Activated CD4-positive, alpha-beta T cell treated with anti-CD3 and anti-CD28 coated beads for 36 hours (primary cell): ENCODE measurements around the gene KDM4C. TPM values are rescaled to one million over a fixed set of nuclear protein-coding genes. Genes with fewer than 3 reads are reported as not detected.

Experiments
- ATAC-seq: fragments of 200-7000 bp; cut with Tn5 transposase; one replicate; pipeline ENCODE4 v1.10.0; 2021; ENCODE audit warnings: mild to moderate bottlenecking, moderate library complexity
- CTCF ChIA-PET: fragments of 350-600 bp; sonication (Branson Sonifier 250); formaldehyde crosslinking; loops from one replicate; lab custom pipeline; 2021; ENCODE audit warnings: antibody characterized with exemption; lab: Charles Lee
- POLR2A ChIA-PET: fragments of 350-600 bp; sonication (Branson Sonifier 250); formaldehyde crosslinking; loops from one replicate; lab custom pipeline; 2021; ENCODE audit warnings: antibody characterized with exemption, inconsistent platforms; lab: Charles Lee
- DNase-seq: peaks from one replicate; pipeline ENCODE4 v3.0.0-alpha.2; 2020
- H3K27ac Mint-ChIP-seq: one replicate; pipeline ENCODE4 v1.8.0; 2021; ENCODE audit warnings: mixed read lengths
- H3K27me3 Mint-ChIP-seq: one replicate; pipeline ENCODE4 v1.8.0; 2021; ENCODE audit warnings: mixed read lengths
- H3K36me3 Mint-ChIP-seq: one replicate; pipeline ENCODE4 v1.8.0; 2021; ENCODE audit warnings: low read depth, mixed read lengths
- H3K4me1 Mint-ChIP-seq: one replicate; pipeline ENCODE4 v1.8.0; 2021; ENCODE audit warnings: mixed read lengths
- H3K4me3 Mint-ChIP-seq: one replicate; pipeline ENCODE4 v1.8.0; 2021; ENCODE audit warnings: mild to moderate bottlenecking, moderate library complexity, mixed read lengths
- H3K9me3 Mint-ChIP-seq: one replicate; pipeline ENCODE4 v1.8.0; 2021; ENCODE audit warnings: low read depth, mixed read lengths
- intact Hi-C, 2 experiments: fragments of 100-400 bp; cut with DNase I in 1 of 2; cut with micrococcal nuclease in 1 of 2; formaldehyde crosslinking; loops; one replicate each; pipeline versions ENCODE4 v1.14.2 to v1.15.1; 2022 to 2024; cut with DNase I, micrococcal nuclease
- total RNA-seq, 2 experiments: library from RNA; stranded (reverse); gene quantifications; one replicate each; pipeline ENCODE4 v1.2.3, GENCODE V29; 2021

Gene KDM4C
- total RNA-seq, 2 experiments from 2014 or later: 31.7 to 33.1 TPM

DNA sequence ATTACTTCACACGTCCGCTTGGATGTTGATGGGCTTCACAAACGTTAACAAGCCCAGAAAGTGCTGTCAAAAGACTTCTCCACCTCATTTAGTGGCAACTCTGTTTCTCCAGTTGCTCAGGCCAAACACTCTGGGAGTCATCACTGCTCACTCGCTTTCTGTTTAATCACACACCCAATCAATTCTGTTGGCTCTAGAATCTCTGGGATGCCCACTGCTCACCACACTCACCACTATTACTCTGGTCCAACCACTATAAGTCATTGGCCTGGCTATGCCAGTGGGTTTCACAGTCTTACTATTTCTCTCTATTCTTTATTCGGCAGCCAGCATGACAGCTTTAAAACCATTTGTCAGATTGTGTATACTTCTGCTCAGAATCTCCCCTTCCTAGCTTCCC, 163.5 kb downstream of the KDM4C start:
- no peak overlapping the region for H3K4me3 Mint-ChIP-seq
- H3K36me3 Mint-ChIP-seq: peaks cover 33% of the 10 kb centered on the region
- POLR2A ChIA-PET: no interaction called here
- H3K4me1 Mint-ChIP-seq: peaks cover 44% of the 10 kb centered on the region
- H3K27me3 Mint-ChIP-seq: no peaks in the 10 kb centered on the region
- intact Hi-C loops: no loop called here
- no peak for ATAC-seq
- H3K9me3 Mint-ChIP-seq: peaks cover 5% of the 10 kb centered on the region
- no peak for DNase-seq
- CTCF ChIA-PET: interaction anchor here (0.6 kb wide), 1 partner anchor 1233 kb away, joined by 3 read pairs; no protein-coding TSS in a partner anchor
- no peak overlapping the region for H3K27ac Mint-ChIP-seq

DNA sequence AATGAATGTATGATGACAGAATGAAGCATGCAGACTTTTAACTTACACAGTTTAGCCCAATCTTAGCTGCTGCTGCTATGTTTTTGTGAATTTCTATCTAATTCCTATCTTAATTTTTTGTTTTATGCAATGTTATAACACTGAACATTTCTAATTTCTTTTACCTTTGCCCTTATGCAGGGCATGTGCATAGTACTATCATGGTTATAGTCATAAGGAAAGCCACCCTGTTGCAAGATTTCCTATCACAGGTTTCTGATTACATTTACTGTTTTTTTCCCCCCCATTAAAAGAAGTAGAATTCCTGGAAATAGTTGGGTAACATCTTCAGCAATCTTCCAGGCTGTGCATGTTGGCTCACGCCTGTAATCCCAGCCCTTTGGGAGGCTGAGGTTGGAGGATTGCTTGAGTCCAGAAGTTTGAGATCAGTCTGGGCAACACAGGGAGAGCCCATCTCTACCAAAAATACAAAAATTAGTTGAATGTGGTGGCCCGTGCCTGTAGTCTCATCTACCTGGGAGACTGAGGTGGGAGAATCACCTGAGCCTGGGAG, 164.4 kb downstream of the KDM4C start:
- H3K27ac Mint-ChIP-seq: no peak overlapping the region
- H3K9me3 Mint-ChIP-seq: peaks cover 5% of the 10 kb centered on the region
- peaks cover 42% of the 10 kb centered on the region for H3K4me1 Mint-ChIP-seq
- peaks cover 32% of the 10 kb centered on the region for H3K36me3 Mint-ChIP-seq
- no peaks in the 10 kb centered on the region for H3K27me3 Mint-ChIP-seq
- intact Hi-C loops: no loop called here
- CTCF ChIA-PET: interaction anchor here (0.6 kb wide), 1 partner anchor 1234 kb away, joined by 3 read pairs; no protein-coding TSS in a partner anchor
- POLR2A ChIA-PET: no interaction called here
- no peak overlapping the region for H3K4me3 Mint-ChIP-seq
- ATAC-seq: no peak
- DNase-seq: no peak

DNA sequence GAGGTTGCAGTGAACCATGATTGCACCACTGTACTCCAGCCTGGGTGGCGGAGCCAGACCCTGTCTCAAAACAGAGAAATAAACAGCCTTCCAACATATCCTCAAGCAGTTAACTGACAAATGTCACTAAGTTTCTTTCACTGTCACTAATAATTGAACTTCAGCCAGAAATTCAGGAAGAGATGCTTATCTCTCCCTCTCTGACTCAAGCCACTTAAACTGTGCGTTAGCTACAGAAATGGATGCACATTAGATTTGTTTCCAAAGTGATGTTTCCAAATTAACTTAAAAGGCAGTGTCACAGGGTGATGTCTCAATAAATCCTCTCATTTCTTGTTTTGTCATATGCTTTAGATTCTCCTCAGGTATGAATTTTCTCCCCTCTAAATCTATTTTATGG, 164.9 kb downstream of the KDM4C start:
- CTCF ChIA-PET: no interaction called here
- H3K9me3 Mint-ChIP-seq: peaks cover under 1% of the 10 kb centered on the region
- intact Hi-C loops: loop anchor here in 1 of 2 experiments (1.0 kb wide), 1 partner anchor 19 kb away; no protein-coding TSS in a partner anchor
- peaks cover 31% of the 10 kb centered on the region for H3K36me3 Mint-ChIP-seq
- DNase-seq (no peak), ATAC-seq (no peak)
- no peaks in the 10 kb centered on the region for H3K27me3 Mint-ChIP-seq
- H3K27ac Mint-ChIP-seq: peak overlapping the region; percentile 27
- POLR2A ChIA-PET: no interaction called here
- H3K4me3 Mint-ChIP-seq: no peak overlapping the region
- peaks cover 38% of the 10 kb centered on the region for H3K4me1 Mint-ChIP-seq

DNA sequence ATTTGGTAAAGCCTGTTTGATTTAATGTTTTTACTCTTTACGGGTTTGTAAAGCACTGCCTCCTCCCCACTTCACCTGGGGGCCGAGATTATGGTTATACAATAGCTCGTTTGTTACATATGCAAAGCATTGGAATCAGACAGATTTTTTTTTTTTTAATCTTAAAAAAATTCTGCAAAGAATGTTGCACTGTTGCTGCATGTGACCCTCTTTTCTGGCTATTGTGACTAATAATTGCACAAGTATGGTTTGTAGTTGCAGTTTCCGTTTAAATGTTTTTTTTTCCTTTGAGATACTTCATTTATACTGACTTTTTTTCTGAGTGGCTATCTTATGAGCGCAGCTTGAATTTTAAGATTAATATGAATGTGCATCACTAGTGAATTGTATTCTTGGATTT, 165.3 kb downstream of the KDM4C start:
- H3K36me3 Mint-ChIP-seq: peaks cover 29% of the 10 kb centered on the region
- H3K9me3 Mint-ChIP-seq: no peaks in the 10 kb centered on the region
- H3K4me3 Mint-ChIP-seq: no peak overlapping the region
- H3K27me3 Mint-ChIP-seq: no peaks in the 10 kb centered on the region
- DNase-seq (no peak), ATAC-seq (peak; percentile 61)
- intact Hi-C loops: loop anchor here in 1 of 2 experiments (1.0 kb wide), 1 partner anchor 18 kb away; no protein-coding TSS in a partner anchor
- CTCF ChIA-PET: no interaction called here
- no peak overlapping the region for H3K27ac Mint-ChIP-seq
- H3K4me1 Mint-ChIP-seq: peaks cover 38% of the 10 kb centered on the region
- POLR2A ChIA-PET: no interaction called here

DNA sequence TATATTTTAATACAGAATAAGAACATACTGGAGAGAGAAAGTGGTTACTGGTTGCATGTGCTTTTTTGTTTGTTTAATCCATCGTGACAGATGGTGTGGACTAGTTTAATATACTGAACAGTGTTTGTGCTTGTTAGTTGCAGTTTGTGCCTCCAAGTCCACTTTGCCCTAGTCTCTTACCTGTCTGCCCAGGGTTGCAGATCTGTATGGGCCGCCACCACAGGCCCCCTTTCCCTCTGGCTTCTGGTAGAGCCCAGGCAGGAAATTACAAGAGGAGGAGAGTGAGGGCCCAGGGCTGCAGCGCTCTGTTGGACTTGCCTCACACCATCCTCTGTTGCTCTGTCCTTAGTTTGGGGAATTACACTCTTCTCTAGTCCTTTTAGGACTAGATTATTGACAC, 166.4 kb downstream of the KDM4C start:
- Mint-ChIP-seq H3K4me1 (peaks cover 38% of the 10 kb centered on the region), H3K27ac (no peak overlapping the region), H3K9me3 (no peaks in the 10 kb centered on the region), H3K36me3 (peaks cover 24% of the 10 kb centered on the region), H3K27me3 (no peaks in the 10 kb centered on the region), H3K4me3 (no peak overlapping the region)
- ChIA-PET CTCF (interaction anchor here (1.0 to 1.6 kb wide), 2 partner anchors 11 to 88 kb away, joined by 4 read pairs; no protein-coding TSS in a partner anchor), POLR2A (no interaction called here)
- DNase-seq: no peak
- intact Hi-C loops: no loop called here
- ATAC-seq: no peak

DNA sequence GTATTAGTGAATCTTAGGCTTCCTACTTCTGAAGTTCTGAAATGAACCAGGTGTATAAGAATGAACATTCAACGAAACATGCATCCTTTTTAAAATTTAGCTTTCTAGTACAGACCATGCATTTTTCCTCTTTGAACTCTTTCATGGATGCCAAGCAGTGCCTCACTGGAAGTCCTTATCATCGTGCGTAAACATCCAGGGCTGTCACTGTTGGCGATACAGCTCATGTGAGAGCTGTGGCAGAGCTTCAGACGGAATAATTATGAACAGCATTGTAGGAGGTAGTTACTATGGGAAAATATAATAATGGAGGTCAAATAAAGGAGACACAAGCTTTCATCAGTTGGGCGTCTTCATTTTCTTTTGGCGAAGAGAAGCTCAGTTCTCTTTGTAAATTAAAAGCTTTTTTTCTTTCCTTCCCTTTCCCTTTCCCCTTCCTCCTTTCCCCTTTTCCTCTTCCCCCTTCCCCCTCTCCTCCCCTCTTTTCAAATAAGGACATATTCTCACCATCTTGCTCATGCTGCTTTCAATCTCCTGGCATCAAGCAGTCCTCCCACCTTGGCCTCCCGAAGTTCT, 167.3 kb downstream of the KDM4C start:
- Mint-ChIP-seq H3K27ac (no peak overlapping the region), H3K36me3 (peaks cover 22% of the 10 kb centered on the region), H3K4me3 (no peak overlapping the region), H3K27me3 (no peaks in the 10 kb centered on the region), H3K4me1 (peaks cover 38% of the 10 kb centered on the region), H3K9me3 (no peaks in the 10 kb centered on the region)
- no peak for DNase-seq
- POLR2A ChIA-PET: no interaction called here
- no peak for ATAC-seq
- intact Hi-C loops: no loop called here
- CTCF ChIA-PET: interaction anchor here (0.6 to 1.6 kb wide), 2 partner anchors 10 to 203 kb away, joined by 3 to 4 read pairs; no protein-coding TSS in a partner anchor

DNA sequence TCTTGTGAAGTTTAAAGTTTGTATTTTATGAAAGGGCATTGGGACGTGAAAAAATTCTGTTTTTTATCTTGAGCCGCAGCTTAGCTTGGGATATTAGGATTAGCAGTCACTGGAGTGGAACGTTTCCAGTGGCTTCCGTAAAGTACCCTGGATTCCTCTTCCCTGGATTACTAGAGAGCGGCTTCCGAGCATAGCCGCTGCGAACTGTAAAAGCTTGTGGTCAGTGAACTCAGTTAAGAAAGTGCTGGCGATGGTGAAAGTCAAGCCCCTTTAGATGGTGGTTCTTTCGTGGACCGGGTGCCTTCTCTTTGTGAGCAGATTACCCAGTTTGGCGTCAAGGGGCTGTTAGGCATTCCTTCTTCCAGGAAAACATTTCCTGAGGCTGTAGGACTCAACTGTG, 168.1 kb downstream of the KDM4C start:
- H3K4me3 Mint-ChIP-seq: no peak overlapping the region
- POLR2A ChIA-PET: no interaction called here
- H3K27ac Mint-ChIP-seq: no peak overlapping the region
- intact Hi-C loops: no loop called here
- H3K27me3 Mint-ChIP-seq: no peaks in the 10 kb centered on the region
- DNase-seq: no peak
- H3K36me3 Mint-ChIP-seq: peaks cover 22% of the 10 kb centered on the region
- H3K9me3 Mint-ChIP-seq: no peaks in the 10 kb centered on the region
- peaks cover 35% of the 10 kb centered on the region for H3K4me1 Mint-ChIP-seq
- CTCF ChIA-PET: interaction anchor here (1.0 kb wide), 2 partner anchors 47 to 69 kb away, joined by 3 read pairs; no protein-coding TSS in a partner anchor
- ATAC-seq: no peak

DNA sequence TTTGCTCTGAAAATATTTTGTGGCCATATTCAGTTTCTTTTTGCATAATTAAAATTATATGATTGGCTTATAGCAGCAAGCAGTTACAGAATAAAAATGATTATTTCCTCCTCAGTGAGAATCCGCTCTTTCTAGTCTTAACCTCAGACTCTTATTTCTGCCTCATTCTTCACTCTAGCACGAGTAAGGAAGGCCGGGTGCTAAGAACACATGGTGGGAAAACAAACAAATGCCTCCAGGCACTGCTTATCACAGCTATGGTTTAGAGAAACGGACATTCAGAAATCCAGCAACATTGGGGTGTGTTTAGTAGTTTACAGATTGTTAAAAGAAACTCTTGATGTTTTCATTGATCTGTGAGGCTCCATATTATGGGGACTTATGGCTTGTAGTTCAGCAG, 168.7 kb downstream of the KDM4C start:
- H3K4me3 Mint-ChIP-seq: no peak overlapping the region
- intact Hi-C loops: no loop called here

DNA sequence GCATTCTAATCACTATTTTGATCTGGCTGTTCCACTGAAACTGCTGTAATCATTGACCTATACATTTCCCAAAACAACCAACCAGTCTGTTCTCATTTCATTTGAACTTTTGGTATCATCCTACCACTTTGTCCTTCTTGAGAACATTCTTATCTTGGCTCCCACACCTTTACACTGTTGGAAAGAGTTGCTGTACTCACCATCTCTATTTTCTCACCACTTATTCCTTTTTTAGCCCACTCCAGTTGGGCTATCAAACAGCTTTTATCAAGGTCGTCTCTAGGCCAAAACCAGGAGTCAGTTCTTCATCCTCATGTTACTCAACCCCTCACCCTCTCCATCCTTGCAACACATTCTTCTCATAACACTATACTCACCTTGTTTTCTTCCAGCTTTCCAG, 170.1 kb downstream of the KDM4C start:
- CTCF ChIA-PET: interaction anchor here (1.2 kb wide), 1 partner anchor 24 kb away, joined by 3 read pairs; no protein-coding TSS in a partner anchor
- H3K4me1 Mint-ChIP-seq: peaks cover 28% of the 10 kb centered on the region

More for the DNA sequence above, 168.7 kb downstream of the KDM4C start:
- ChIA-PET POLR2A (no interaction called here), CTCF (interaction anchor here (1.0 kb wide), 2 partner anchors 48 to 68 kb away, joined by 3 read pairs; no protein-coding TSS in a partner anchor)
- peaks cover 18% of the 10 kb centered on the region for H3K36me3 Mint-ChIP-seq
- no peaks in the 10 kb centered on the region for H3K9me3 Mint-ChIP-seq
- no peaks in the 10 kb centered on the region for H3K27me3 Mint-ChIP-seq
- peaks cover 32% of the 10 kb centered on the region for H3K4me1 Mint-ChIP-seq
- no peak overlapping the region for H3K27ac Mint-ChIP-seq
- no peak for ATAC-seq
- DNase-seq: no peak

DNA sequence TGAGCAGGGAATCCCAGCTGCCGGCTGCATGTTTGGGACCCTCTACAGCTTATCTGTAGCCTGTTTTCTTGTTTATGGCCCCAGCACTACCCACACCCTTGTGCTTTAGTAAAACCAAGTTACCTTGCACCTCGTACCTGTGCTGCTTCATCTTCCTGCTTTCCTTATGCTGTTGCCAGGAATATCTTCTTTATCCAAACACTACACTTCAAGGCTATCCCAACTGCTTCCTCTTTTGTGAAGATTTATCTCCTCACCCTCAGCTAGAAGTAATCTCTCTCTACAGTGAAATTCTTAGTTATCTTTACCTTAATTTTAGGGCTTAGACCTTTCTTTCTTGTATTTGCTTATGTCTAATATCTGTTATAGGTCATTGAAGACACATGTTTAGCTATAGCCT, 171.1 kb downstream of the KDM4C start:
- ChIA-PET CTCF (no interaction called here), POLR2A (no interaction called here)
- Mint-ChIP-seq H3K9me3 (peaks cover 2% of the 10 kb centered on the region), H3K27ac (no peak overlapping the region), H3K4me3 (no peak overlapping the region), H3K4me1 (peaks cover 19% of the 10 kb centered on the region), H3K27me3 (no peaks in the 10 kb centered on the region), H3K36me3 (peaks cover 7% of the 10 kb centered on the region)
- intact Hi-C loops: no loop called here
- DNase-seq: no peak
- ATAC-seq: no peak

More for the DNA sequence above, 170.1 kb downstream of the KDM4C start:
- H3K4me3 Mint-ChIP-seq: no peak overlapping the region
- H3K27ac Mint-ChIP-seq: no peak overlapping the region
- H3K36me3 Mint-ChIP-seq: peaks cover 10% of the 10 kb centered on the region
- no peaks in the 10 kb centered on the region for H3K27me3 Mint-ChIP-seq
- intact Hi-C loops: no loop called here
- H3K9me3 Mint-ChIP-seq: no peaks in the 10 kb centered on the region
- POLR2A ChIA-PET: no interaction called here
- ATAC-seq (no peak), DNase-seq (no peak)

DNA sequence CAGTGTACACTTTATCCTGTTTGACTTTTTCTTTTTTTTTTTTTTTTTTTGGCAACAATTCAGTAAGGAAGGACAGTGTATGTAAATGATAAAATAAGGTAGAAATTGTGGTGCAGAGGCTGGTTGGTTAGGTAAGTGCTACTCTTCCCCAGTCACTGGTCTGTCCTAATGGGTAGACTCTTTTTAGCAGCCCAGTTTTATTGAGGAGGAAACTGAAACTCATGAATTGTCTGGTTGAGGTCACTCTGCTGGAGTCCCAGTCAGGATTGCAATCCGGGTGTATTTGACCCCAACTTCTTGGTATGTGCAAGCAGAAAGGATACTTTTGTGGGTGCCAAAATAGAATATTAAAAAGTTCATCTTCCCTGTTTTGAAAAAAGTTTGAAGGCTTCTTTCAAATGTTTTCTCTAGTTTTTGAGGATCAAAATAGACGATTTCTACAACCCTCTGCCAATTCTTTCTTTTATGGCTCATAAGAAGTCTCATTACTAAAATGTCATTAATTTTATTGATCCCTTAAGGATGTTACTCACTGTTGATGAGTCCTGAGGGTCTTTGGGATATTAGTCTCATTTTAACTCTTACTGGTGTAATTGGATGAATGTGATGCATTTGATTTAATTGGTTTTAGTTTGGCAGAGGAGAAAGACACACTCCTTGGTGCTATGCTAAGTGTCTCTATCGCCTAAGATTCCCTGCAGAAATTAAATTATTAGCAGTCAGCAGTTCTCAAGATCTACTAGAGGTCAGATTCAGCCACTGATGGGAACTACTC, 171.9 kb downstream of the KDM4C start:
- intact Hi-C loops: no loop called here
- ATAC-seq (no peak), DNase-seq (no peak)
- H3K36me3 Mint-ChIP-seq: peaks cover 7% of the 10 kb centered on the region
- H3K27me3 Mint-ChIP-seq: no peaks in the 10 kb centered on the region
- POLR2A ChIA-PET: no interaction called here
- no peak overlapping the region for H3K27ac Mint-ChIP-seq
- CTCF ChIA-PET: no interaction called here
- peaks cover 19% of the 10 kb centered on the region for H3K4me1 Mint-ChIP-seq
- H3K4me3 Mint-ChIP-seq: no peak overlapping the region
- H3K9me3 Mint-ChIP-seq: peaks cover 2% of the 10 kb centered on the region
